K562 treated with DMSO at 1 percent for 12 hours (cell line): ENCODE data around the gene CHD9NB. TPM values are rescaled to one million over a fixed set of nuclear protein-coding genes. Genes with fewer than 3 reads are reported as not detected.

Experiments
- total RNA-seq: library from RNA; unstranded; fragments of 300-600 nt; gene quantifications from 2 replicates; pipeline ENCODE4 v1.2.3, GENCODE V29; 2022; ENCODE audit not compliant: insufficient read depth

Gene CHD9NB
- 0.39 TPM in 1 of 2 replicates, not detected in the other for total RNA-seq

GRCh38 chr16:53052519-53053501 lies at the start of gene CHD9NB:
Gene CHD9NB, minus strand, starts transcription at chr16:53052897. Its CDS starts 8,739 bp downstream, at chr16:53044158.

GRCh38 chr16:53054670-53055485 lies 2.2 kb upstream of the CHD9NB start, which contains the start of gene CHD9:
Gene CHD9, plus strand, starts transcription at chr16:53054991. Its CDS starts 101,099 bp downstream, at chr16:53156090.

Other genes with a start within 250 kb of the CHD9NB start
- gene CHD9, start 2.1 kb upstream of the CHD9NB start, total RNA-seq, result 8.1 and 14.7 TPM in 2 replicates